Stimulated activated CD8-positive, alpha-beta memory T cell treated with anti-CD3 and anti-CD28 coated beads, Interleukin-12 subunit alpha, Interleukin-12 subunit beta, amount 100 ng/mL, for 24 hours (primary cell): Measurements from ENCODE around the gene DGUOK.

ENCODE experiments used
- DNase-seq: peaks from one replicate; pipeline ENCODE4 v3.0.0-alpha.2; 2020; ENCODE audit errors: extremely low read depth

DGUOK gene

DNA sequence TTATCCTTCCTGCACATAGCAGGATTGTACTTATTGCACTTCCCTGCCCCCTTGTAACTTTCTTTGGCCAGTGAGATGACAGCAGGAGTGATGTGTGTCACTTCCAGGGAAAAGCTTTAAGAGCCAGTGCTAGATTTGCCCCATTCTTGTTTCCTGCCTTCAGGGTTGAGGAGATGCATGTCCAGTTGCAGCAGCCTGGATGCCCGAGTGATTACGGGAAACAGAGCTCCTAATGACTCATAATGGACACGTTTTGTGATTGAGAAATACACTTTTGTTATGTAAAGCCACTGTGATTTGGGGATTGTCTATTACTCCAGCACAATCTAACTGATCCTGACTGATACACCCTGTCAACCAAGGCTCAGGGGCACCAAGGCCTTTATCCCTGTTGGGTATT is 53.0 kb downstream of the DGUOK start:
- no peak for DNase-seq

DNA sequence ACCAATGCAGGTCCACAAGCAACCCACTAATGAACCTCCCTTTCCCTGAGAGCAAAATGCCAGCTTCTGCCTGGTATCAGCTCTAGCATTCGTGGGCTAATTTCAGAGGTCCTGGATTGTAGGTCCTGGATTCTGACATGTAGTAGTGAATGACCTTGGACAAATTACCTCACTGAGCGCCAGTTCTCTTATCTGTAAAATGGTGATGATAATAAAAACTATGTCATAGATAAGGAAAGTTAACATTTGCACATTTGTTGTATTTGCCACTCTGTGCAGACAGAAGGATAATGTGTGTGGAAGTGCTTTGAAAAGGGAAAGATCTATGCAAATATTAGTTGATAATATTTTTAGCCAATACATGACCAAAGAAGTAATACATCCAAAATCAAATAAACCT is 53.9 kb downstream of the DGUOK start:
- no peak for DNase-seq

DNA sequence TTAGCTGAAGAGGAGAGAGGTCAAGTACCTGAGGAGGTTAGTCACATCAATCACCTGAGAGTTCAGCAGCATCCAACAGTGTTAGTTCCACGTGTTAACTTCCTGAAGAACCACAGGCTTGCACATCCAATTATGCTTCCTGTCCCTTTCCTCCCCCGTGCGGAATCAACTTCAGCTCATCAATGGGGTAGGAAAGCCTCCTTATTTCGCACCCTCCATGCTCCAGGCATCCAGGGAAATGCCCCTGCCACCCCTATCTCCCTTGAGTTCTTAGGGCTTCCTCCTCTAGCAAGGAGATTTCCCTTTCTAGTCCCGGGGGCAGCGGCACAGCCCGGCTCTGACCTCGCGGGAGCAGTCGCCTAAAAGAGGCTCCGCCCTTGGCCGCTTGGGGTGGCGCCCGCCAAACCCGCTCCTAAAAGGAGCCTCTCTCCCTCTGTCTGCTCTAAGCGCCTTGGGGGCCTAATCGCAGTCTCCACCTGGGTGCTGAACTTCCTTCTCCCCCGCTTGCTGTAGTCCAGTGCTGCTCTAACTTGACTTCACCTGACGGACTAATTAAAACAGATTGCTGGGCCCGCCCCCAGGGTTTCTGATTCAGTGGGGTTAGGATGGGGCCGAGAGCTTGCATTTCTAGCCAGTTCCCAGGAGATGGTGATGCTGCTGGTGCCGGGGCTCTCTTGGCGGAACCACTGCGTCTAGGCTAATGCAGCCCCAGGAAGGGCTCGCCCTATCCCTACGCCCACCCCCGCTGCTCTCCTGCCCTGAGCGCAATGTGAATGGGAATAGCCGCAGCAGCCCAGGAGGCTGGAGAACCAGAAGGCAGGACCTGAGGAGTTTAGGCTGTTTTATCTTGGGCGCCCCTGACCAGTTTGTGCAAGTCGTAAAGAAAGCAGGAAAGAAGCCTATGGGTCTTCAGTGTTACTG is 54.7 kb downstream of the DGUOK start:
- DNase-seq = no peak

DNA sequence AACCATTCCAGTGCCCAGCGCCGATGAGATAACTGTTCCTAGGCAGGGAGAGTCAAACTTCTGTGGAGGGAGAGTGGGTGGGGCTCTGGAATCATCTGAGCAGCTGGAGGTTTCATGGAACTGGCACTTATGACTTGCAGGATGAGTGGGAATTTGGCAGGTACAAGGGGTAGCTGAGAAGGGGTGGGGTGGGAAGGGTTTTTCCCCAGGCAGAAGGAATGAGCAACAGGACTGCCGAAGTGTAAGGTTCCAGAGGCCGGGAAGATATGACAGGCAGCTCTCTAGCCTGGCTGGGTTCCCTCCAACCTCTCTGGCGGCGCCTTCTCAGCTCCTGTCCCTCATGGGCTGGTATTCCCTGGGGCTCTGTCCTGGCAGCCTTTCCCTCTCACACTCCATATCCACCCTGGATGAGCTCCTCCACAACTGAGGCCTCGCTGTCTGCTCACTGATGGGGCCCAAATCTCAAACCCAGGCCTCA is 55.5 kb downstream of the DGUOK start:
- DNase-seq = no peak

DNA sequence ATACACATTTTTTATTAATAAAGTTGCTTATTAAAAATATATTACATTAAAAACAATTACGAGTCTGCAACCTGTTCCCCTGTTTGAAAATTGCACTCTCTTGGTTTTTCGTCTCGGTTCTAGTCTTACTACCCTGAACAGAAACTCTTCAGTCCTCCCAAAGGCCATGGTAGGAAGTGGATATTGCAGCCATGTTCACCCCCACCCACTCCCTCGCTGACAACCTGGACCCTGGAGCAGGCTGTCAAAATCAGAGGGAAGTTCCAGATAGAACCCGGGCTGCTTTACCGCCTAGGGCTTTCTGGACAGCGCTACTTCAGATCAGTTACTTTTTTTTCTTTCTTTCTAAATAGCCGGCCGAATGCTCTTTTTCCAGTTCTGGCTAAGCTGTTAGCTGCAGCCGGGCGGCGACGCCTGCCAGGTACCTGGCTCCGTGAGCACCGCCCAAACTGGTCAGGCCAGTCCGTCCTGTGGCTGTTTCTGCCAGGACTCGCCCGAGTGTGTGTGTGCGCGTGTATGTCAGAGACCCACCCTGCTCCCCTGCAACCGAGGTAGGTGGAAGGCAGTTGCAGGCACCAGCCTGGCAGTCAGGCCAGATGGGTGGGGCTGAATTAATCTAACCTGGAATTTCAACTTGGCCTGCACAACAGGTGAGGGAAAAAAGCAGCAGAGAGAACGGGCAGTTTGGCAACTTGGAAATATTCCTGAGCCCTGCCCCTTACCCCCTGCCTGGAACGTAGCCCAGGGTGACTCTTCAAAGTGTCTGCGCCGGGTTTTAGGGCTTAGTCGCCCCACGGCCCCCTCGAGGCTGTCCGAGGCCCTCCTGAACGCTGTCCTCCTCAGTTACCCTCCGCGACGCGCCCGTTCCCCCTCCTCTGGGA is 56.9 kb downstream of the DGUOK start:
- DNase-seq = no peak

DNA sequence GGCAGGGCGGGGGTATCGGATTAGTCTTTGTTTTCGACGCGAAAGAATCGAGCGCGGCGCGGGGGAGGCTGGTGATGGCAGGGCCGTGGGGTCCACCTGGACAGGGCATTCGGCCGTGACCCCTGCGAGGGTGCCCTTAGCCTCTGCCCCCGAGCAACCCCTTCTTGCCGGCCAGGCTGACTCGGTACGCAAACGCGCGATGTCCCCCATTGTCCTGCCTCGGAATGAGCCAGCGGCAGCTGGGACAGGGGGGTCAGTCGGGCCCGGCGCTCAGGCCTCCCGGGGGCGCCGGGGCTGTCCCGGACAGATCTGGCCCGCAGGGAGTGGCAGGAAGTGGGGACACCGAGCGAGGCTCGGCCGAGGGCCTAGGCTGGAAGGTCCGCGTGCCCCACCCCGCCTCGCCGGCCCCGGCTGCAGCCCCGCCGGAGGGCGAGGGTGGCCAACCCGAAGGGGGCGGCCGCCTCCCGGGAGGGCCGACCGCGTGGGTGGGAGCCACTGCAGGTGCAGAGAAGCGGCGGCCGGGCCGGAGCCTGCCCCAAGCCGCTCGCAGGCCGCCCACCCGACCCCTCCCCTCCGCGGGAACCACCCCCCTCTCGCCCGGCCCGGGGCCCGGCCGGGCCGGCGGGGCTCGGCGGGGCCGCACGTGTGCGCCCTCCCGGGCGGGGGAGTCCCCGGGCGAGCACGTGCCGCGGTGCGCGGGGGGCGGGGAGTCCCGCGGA is 57.7 kb downstream of the DGUOK start, which contains the start of gene TET3:
TSS of gene TET3 (plus strand) at position 708 of the 719 bp plus-strand sequence. CDS start 1,494 bp downstream, outside the sequence.
- no peak for DNase-seq

DNA sequence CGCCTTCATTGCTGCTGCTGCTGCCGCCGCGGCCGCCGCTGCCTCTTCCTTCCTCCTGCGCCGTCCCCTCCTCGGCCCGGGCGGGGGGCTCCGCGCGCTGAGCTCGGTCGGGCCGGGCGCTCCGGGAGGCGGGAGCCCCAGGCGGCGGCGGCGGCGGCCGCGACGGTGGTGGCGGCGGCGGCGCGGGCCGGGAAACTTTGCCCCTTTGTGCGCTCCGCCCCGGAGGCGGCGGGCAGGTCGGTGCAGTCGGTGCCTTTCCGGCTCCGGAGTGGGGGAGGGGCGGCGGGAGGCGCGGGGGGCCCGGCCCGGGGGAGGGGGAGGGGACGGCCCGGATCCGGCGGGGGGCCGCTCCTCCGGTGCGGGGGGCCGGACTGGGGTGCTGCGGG is 58.2 kb downstream of the DGUOK start:
- DNase-seq = no peak

DNA sequence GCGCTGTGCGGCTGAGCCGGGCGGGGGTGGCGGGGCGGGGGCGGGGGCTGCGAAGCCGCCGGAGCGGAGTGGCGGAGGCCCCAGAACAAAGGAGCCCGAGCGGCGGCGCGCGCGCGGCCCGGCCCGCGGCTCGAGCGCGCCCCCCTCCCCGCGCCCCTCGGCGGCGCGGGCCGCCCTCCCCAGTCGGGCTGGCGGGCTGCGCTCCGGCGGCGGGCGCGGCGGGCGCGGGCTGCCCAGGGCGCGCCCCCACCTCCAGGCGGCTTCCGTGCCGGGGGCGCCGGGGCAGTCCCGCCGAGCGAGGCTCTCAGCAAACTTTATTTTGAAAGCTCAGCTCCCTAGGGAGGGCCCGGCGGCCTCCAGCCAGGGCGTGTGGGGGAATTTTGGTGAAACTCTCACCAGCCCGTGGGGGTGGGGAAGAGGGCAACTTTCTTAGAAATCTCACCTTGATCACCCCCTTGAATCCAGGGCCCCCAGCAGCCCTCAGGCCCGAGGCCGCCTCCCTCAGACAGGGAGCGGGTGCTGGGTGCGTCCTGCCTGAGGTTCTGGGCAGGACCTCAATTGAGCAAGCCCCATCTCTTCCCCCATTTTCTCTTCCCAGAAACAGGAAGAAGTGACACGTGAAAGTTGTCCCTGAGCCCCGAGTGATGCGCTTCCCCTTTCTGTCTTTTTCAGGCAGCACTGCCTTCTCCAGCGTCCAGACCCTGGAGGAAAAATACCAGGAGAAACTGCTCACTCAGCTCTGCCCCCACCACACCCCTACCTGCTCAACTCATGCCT is 58.8 kb downstream of the DGUOK start:
- no peak for DNase-seq

DNA sequence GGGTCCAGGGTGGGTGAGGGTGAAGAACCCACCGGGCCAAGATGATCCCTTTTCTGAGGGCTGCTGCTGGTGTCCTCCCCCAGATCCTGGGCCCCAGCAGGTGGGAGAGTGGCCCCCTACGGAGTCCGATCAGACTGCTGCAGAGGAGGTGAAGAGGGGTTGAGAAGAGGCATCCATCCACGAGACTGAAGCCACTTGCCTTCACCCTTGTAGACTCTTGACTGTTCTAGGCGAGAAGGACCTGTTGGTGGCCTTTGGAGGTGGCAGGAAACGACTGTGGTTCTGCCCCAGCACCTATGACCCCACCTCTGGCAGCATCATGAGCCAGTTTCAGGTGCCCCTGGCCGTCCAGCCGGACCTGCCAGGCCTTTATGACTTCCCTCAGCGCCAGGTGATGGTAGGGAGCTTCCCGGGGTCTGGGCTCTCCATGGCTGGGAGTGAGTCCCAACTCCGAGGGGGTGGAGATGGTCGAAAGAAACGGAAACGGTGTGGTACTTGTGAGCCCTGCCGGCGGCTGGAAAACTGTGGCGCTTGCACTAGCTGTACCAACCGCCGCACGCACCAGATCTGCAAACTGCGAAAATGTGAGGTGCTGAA is 59.5 kb downstream of the DGUOK start:
- no peak for DNase-seq

DNA sequence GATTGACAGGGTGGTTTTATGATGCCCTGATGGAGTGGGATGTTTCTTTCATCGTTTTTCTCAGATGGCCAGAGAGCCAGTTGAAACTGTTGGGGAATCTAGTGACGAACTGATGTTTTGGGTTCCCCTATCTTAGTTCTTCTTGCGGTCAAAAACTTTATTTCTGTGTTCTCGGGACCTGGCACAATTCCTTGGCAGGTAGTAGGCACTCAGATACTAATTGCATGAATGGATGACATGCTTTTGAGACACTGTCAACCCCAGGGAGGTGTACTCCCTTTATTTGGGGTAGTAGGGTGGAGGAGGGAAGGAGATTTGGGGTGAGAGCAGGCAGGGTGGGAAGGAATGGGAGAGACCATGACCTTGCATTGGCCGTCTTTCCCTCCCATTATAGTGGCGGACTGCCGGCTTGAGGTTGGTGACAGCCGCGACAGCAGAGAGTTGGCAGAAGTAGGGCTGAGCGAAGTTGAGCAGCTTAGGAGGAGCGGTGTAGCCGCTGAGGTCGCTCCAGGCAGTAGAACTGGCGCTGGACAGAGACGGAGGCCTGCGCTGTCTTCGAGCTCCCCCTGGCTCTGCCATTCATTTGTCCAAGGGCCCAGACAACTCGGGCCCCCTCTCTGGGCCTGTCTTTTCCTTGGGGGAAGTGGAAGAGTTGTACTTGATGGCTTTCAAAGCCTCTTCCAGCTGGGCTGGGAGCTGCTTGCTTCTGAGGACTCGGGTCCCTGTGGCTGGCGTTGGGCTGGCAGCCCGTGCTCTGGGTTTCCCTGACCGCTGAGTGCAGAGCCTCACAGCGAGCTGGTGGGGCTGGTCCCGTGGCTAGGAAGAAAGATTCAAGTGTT is 60.6 kb downstream of the DGUOK start:
- DNase-seq = no peak

DNA sequence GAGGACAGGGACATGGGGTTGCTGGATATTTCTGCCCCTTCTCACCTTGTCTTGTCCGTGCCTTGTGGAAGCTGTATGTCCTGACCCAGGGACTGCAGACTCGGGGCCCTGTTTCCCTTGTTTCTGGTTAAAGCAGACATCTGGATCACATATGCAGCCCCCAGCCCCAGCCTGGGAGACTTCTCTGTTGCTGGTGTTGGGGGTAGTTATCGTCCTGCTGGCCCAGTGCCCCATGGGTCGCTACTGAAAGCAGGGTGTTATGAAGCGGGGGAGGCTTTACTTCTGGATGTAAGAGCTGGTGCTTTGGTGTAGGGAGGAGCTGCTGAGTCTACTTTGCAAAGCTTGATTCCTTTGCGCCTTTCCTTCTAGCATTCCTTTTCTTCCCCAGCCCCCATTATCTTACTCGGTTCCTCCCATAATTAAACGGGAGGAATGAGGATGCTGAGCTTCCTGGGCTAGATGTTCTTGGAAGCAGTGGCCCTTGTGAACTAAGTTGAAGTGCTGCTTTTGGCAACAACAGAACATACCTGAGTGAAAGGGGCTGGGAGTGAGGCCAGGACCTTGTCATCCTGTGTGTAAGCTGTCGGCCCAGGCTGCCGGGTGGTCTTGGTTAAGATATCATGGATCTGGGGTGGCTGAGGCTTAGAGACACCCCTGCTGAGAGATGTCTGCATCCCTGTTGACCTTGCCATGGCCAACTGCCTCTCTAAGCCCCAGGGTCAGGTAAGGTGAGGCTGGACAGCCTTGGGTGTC is 61.4 kb downstream of the DGUOK start:
- no peak for DNase-seq

DNA sequence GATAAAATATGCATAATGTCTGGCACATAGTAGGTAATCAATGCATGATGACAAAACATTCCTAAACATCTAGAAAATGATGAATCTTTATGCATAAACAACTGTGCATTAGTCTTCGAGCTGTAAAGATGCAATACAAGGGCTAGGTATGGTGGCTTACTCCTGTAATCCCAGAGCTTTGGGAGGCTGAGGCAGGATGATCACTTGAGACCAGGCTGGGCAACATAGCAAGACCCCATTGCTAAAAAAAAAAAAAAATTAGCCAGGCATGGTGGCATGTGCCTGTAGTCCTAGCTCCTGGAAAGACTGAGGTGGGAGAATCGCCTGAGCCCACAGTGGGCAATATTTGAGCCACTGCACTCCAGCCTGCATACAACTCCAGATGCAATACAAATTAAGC is 63.3 kb downstream of the DGUOK start:
- no peak for DNase-seq

DNA sequence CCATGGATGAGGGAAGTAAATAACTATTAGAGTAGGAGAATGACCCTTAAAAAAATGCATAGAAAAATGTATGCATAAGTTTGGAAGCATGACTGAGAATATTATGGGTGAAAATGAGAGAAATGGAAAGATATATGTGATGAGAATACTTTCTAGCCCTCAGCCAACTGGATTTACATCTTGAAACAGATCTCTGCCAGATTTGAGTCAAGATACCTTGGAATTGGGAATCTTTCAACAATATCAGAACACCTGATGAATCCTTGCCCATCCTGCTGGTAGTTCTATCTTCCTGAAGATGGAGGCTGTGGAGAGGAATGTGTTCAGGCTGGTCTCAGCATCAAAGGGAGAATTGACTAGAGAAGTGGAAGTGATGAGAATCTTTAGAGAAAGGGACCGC is 63.9 kb downstream of the DGUOK start:
- no peak for DNase-seq

DNA sequence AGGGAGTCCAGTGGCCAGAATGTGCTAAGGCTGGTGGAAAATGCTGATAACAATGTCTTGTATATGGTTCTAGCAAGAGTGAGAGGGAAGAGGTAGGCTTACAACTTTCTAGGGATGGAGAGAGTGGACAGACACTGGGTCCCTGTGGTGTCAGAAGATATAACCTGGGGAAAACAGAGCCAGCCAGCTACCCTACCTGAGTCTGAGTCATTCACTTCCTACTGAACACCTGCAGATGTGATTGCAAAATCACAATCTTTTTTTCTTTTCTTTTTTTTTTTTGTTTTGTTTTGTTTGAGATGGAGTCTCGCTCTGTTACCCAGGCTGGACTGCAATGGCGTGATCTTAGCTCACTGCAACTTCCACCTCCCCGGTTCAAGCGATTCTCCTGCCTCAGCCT is 65.4 kb downstream of the DGUOK start:
- DNase-seq = no peak

DNA sequence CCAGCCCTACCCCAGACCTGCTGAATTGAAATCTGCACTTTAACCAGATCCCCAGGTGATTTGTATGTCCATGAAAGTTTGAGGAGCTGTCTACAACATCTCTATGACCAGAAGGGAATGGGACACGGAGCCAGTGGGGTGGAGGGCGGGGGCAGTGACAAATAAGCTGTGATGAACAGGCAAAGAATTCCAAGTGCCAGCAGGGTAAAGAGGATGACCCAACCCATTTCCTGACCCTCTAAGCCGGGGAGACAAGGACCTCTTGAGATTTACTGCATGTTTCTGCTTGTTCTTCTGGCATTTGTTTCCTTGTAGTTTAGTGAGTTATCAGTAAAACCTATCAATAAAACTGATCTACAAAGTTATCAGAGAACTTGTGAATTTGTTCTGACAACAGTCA is 66.7 kb downstream of the DGUOK start:
- no peak for DNase-seq

DNA sequence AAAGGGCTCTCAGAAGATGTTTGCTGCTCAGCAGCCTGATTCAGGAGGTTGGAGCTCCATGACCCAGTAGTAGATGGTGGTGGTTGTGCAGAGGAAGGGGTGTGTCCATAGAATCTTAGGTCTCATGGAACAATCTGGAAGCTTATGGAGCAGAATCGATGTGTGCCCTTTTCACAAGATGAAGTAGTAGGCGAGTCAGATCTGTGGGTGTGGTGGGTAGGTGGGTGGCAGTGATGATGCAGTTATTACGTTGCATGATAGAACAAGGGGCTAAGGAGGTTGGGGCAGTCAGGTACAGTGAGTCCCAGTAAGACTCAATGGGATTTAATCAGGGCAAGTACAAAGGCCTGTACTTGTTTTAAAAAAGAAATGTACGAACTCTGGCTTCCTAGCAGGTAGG is 67.1 kb downstream of the DGUOK start:
- DNase-seq = no peak

DNA sequence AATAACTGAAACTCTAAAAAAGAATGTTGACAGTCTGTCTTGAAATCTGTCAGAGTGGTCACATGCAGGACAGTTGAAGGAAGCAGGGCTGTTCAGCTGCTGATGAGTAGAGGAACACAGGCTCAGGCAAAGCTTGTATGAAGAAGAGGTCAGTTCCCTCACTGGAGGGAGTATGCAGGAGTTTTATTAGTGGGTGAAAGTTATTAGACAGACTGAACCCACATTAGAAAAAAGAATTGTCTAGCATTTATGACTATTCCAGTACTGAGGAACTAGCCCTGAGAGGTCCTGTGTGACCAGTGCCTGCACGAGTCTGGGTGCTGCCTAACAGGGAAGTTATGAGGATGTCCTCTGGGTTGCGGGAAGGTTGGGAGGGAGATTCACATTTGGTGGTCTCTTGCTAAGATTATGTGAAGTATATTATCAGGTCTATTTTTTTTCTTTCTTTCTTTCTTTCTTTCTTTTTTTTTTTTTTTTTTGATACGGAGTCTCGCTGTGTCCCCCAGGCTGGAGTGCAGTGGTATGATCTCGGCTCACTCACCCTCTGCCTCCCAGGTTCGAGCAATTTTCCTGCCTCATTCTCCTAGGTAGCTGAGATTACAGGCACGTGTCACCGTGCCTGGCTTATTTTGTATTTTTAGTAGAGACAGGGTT is 67.6 kb downstream of the DGUOK start:
- no peak for DNase-seq

DNA sequence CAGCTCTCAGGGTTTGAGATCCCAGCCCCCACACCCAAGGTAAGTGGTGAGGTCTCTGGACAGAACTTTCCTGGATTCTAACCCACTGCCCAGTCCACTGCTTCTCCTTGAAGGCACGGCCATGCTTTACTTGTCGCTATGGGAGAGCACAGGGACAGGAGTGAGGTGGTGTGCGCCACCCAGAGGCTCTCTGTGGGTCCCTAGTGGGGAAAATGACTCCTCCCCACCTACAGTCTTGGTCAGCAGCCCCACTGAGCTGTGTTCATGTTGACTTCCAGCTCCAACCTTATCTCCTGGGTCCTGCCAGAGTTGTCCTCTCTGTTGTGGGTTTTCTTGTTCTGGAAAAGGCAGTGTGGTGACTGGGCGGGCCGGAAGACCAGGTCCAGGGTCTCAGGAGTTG is 69.1 kb downstream of the DGUOK start:
- DNase-seq = no peak

DNA sequence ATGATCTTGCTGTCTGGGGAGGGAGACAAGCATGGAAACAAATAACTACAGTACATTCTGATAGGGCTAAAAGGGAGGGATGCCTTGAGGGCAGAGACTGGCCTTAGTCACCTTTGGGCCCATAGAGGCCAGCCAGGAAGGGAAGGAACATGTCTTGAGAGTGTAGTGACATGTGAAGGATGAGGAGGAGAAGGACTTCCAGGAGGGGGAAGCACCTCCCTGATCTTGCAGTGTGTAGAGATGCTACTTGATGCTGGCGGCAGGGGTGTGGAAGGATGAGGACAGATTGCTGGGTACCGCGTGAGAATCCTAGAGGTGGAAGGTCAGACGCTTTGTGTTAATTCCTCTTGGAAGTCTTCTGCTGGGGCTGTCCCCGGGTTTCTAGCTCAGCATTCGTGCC is 71.1 kb downstream of the DGUOK start:
- no peak for DNase-seq
